DMS53 treated with DMSO at 0.1 percent for 48 hours (cell line): ENCODE measurements around the gene UBE3A.
"Not testable (repeated sequence)": the region's sequence is repeated elsewhere in the genome, so short reads cannot be mapped to it uniquely, and the experiment has no call there.

Source experiments
- DNase-seq: peaks from one replicate; lab custom pipeline; 2025; ENCODE audit not compliant: unreplicated experiment; lab: John Stamatoyannopoulos, UW

Gene UBE3A

DNA sequence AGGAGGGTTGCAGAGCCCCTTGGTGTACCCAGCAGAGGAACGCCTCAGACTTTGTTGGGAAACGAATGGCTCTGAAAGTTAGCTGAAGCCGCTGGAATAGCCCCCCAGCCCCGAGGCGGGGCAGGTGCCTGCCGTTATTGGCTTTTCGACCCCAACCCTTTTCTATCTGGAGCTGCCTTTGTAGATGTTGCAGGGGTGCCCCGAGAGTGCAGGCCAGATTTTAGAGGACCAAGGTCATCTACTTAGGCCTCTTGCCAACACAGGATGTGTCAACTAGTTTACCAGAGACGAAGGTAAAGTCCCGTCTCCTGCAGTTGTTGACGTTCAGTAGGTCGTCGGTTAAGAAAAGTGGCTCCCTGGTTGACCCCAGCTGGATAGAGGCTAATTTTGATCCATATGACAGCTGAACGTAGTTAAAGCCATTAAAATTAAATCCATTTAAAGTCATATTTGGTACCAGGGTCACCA lies 579 bp upstream of the UBE3A start:
- DNase-seq = peak; percentile 28

DNA sequence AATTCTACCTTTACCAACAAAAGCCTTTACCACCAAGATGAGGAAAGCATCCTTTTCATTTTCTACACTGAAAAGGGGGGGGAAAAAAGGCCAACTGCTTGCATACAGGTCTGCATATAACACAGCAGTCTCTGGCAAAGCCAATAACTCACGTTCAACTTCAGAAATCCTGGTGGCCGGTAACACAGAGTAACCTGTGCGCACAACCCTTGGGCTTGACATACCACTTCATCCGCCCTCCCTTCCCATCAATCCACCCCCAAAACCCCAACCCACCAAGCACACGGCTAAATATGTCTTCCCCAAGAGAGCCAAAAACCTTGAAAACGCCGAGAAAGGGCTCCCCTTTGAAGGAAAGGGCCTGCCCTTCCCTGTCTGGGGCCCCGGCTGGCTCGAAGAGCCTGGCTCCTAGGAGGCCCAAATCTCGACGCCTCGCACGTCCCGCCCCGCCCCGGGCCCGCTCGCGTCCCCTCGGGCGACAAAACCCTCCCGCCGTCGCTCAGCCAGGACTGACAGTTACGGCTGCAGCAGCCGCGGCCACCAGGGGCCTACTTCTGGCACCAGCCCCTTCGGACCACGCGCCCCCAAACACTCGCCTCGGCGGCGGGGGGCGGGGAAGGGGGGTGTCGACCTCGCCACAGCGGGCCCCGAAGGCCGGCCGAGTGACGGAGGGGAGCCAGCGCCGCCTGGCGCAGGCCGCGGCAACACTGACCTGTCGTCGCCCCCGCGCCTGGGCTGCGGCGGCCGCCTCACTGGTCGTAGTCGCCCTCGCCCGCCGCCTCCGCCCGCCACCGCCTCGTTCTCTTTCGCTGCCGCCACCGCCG lies 835 bp downstream of the UBE3A start:
- DNase-seq = no peak

DNA sequence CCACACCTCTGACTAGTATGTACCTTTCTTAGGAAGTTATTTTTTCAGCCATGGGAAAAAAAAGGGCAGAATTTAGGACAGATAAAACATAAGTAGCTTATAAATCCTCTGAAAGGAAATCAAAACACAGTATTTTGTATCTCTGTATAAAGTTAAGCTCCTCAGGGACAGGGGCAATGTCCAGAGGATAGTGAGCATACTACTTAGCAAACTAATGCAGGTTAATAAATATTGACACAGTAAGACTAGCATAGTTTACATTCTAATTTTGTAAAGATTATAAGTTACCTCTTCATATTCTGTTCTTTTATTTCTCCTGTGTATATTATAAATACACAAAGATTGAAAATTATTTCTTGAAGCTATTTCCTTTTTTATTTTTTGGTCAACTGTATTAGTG lies 2.1 kb downstream of the UBE3A start:
- no peak for DNase-seq

DNA sequence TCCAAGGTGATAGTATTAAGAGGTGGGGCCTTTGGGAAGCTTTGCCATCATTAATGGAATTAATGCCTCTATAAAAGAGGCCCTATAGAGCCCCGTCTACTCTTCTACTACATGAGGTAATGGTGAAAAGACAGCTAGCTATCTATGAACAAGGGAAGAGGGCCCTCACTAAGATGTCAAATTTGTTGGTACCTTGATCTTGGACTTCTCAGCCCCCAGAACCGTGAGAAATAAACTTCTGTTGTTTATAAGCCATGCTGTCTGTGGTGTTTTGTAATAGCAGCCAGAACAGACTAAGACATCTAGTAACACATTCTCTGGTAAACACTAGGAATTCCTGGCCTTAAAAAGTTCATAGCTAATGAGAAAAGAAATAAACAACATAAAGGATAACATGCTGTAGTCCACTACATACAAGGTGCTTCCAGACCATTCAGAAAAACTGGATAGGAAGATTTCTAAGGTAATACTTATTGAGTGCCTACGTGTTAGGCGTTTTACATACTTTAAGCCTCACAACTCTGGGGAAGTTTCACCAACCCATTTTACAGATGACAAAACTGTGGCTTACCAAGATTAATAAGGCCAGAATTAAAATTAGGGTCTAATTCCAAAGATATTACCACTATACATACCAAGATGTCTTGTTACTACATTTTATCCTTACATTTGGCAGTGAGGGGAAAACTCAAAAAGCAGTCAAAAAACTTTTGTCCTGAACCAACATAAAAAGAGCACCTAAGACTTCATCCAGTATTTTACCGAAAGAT lies 3.2 kb downstream of the UBE3A start:
- no peak for DNase-seq

DNA sequence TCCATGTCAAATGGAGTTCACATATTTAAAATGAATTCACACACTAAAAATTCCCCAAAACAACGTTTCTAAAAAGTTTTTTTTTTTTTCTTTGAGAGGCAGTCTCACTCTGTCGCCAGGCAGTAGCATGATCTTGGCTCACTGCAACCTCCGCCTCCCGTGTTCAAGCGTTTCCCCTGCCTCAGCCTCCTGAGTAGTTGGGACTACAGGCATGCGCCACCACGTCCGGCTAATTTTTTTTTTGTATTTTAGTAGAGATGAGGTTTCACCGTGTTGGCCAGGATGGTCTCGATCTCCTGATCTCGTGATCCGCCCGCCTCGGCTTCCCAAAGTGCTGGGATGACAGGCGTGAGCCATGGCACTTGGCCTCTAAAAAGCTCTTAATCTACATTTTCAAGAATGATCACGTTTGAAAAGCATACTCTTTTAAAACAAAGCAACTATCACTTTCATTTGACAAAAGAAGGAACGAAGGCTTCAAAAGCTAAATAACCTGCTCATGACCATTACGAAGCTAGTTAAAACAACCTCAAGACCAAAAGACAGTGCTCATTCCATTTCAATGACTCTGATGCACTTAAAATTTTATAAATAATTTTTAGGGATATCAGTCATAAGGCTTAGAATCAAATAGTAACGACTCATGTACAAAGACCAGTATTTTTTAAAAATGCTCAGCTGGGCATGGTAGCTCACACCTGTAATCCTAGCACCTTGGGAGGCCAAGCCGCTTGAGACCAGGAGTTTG lies 5.5 kb downstream of the UBE3A start:
- no peak for DNase-seq

DNA sequence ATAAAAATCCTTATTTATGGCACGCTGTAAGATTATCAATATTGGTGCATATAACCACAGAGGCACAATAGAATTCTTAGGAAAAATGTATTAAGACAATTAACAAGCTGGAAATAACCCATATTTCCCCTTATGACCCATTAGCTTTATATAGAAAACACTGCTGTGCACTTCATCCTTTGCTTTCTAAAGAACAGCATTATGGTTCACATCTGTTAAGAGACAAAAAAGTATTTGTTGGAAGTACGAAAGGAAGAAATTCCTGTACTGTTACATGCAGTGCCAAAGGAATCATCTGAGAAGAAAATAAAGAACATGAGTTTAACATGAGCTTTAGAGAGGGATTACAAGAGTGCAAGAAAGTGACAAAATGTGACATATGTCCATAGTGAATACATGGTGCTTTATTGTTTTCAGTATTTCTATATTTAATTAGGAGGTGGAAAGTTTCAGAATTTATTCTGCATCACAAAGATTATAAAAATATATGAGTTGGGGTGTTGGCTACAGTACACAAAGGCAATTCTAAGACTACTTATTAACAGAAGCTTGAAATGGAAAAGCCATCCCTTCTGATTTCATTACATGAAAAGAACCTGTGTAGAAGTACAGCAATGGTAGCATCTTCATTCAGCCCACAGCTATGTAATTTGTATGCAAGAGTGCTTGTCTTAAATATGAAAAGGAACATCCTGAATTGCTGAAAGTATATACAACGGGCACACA lies 6.8 kb downstream of the UBE3A start:
- DNase-seq = no peak

DNA sequence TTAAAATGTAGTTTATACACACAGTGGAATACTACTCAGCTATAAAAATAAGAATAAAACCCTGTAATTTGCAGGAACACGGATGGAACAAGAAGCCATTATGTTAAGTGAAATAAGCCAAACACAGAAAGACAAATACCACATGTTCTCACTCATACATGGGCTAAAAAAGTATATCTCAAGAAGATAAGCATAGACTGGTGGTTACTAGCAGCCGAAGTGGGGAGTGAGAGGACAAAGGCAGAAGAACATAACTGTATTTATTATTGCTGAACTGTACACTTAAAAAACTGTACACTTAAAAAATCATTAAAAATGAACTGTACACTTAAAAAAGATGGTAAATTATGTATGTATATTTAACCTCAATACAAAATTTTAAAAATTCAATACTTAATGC lies 11.0 kb downstream of the UBE3A start:
- no peak for DNase-seq

DNA sequence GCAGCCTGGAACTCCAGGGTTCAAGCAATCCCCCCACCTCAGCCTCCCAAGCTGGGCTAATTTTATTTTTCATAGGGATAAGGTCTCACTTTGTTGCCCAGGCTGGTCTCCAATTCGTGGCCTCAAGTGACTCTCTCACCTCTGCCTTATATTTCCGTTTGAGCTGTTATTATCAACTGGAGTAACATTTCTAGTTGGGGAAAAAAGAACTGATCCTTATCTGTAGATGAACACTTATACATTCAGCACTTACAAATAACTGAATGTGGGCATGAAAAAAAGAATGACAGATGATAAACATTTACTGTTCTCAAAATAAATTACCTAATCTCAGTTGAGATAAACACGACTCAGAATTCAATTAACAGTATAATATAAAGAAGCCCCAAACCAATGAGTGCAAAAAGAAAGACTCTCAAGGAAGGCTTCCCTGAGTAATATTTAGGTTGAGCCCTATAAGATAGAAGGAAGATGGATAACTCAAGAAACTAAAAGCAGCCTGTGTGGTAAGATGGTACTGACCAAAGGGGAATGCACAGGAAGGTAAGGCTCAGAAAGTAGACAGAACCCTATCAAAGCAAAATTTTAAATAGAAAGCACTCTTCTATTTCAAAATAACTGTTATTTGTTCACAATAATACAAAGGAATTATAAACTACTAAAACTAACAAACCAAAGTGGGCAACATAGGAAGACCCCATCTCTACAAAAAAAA lies 11.8 kb downstream of the UBE3A start:
- no peak for DNase-seq

DNA sequence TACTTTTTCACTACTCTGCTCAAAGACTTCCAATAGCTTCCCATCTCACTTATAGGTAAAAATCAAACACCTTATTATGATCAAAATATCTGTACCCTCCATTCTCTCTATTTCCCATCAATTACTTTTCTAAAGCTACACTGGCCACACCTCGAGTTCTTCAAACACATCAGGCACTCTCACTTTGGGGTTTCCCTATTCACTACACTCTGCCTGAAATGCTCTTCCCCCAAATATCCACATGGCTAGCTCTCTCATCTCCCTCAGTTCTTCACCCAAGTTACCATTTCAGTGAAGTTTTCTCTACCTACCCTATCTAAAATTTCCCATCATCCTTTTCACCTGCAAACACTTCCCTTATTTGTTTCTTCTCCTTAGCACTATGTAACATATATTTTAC lies 14.8 kb downstream of the UBE3A start:
- DNase-seq = no peak

DNA sequence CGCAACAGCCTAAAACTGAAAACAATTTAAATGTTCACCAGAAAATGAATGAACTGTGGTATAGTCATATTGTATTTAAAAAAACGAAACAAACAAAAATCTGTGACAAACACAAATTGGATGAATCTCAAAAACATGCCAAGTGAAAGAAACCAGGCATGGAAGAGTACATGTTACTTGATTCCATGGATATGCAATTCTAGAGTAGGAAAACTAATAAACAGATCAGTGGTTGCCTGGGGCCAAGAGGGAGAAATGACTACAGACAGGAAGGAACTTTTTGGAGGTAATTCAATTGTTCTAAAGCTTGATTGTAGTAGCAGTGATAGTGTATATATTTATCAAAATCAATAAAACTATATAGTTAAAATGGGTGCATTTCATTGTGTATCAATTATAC lies 16.8 kb downstream of the UBE3A start:
- no peak for DNase-seq

DNA sequence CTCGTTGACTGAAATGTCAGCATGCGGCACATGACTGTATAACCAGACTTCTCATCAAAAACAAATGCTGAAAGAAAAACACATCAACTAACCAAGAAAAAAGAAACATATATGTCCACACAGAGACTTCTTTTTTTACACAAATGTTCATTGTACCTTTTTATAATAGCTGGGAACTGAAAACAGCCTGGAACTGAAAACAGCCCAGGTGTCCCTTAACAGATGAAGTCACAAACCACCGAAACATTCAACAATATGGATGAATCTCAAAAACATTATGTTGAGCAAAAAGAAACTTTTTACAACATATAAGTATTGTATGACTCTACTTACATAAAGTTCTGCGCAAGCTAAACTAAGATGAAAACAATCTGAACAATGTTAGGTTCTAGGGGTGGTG lies 20.6 kb downstream of the UBE3A start:
- no peak for DNase-seq

DNA sequence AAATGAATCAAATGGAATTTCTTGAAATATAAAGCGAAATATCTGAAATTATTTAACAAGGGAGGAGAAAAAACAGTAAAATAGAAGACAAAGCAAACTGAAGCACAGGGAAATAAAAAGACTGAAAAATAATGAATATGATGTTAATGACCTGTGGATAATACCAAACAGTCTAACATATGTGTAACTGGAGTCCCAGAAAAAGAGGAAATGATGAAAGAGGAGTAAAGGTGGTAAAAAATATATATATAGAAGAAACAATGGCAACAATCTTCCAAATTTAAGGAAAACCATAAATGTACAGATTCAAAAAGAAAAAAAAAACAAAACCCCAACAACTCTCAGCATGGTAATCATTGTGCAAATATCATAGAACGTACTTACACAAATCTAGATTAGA lies 21.2 kb downstream of the UBE3A start:
- no peak for DNase-seq

DNA sequence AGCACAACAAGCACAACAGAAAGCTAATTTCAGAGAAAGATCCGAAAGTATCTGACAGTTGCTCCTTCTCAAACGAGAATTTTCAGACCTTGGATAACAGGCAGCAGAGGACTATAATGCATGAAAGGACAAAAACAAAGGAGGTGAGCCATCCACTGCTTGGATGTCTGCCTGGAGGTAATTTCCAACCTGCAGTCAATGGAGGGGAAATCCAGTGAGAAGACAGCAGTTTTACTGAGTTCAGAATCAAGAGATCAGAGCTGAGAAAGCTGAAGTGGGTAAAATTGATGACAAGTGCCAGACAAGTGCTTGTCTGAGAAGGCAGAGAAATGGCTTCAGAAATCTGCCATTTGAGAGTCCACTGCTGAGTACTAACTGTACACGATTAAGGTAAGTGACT lies 22.1 kb downstream of the UBE3A start:
- no peak for DNase-seq

DNA sequence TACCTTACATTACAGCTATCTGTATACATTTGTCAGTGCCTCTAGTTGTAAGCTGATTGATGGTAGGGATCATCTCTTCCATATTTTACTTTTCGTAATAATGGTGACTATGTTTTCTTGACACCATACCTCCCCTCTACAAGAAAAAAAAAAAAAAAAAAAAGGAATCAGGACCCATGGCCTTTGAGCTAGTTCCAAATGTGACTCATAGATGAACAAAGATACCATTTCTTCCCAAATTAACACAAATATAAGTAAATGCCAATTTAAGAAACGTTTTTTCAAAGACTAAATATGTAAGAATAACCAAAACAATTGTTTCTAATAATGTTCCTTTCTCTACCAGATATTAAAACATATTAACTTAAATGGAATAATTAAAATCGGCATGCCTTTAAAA lies 23.1 kb downstream of the UBE3A start:
- no peak for DNase-seq

DNA sequence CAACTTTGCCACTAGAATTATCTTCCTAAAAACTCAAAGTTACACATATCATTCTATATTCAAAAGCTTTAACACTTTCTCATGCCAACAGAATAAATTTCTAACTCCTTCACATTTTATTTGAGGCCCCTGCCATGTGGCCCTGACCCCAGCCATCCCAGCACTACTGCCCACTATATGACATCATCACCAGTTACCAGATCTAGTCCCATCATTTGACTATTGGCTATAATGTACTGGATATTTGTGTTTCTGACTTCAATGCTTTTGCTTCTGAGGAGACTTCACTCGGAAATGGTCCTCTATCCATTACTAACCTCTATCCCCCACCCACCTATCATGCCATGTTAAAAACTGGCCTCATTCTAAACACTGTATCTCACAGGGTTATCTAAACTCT lies 23.6 kb downstream of the UBE3A start:
- DNase-seq = no peak

DNA sequence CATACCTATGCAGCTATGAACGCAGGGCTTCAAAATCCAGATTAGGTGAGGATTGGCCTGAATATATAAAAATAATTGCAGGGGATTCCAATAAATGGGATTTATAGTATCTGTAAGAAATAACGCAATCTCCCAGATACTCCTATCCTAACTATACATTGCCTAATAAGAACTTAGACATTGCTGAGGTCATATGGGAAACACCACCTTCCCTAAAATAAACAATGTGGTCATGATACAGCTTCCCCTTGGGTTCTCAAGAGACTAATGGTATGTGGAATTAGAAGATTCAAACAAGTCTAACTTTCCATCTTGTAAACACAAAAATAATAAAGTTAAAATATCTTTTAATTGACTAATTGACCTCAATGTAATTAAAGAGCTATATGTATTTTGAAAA lies 28.2 kb downstream of the UBE3A start:
- no peak for DNase-seq

DNA sequence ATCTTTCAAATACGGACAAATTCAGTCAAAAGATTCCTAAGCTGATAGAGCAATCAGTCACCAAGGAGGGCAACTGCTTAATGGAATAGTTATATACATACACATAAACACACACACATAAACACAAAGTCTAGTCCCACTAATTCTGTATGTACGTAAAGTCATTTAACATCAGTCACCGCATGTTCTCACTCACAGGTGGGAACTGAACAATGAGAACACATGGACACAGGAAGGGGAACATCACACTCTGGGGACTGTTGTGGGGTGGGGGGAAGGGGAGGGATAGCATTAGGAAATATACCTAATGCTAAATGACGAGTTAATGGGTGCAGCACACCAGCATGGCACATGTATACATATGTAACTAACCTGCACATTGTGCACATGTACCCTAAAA lies 29.1 kb downstream of the UBE3A start:
- not testable (repeated sequence) for DNase-seq

DNA sequence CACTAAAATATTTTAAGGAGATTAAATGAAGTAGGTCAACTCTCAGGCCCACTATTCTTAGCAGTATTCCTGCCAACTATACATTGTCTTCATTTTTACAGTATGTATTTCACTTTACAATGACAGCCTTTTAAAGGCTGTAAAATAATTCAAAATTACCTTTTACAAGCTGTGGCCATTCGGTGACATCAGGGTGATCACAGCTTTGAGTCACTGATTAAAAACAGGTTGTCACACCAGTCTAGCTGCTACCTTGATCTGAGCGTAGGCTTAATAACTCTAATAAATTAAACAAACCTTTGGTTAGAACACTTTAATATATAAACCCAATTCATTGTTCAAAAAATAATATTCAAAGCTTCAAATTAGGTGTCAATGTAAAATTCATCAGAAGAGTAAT lies 29.9 kb downstream of the UBE3A start:
- no peak for DNase-seq

DNA sequence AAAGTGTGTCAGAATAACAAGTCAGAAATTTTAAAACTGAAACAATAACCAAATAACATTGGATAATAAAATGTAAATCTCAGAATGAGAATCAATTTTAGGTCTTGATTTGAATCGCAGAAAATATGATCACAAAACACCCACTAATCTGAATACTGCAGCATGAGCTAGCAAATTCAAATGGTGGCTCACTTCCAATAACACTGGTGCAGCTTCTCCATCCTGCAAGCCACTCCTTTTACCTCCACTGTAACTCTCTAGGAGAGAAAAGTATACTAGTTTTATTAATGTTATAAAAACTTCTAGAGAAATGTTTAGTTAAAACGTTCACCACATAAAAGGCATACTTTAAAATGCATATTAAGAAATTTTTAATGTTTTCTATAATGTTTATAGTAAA lies 30.4 kb downstream of the UBE3A start:
- DNase-seq = no peak

DNA sequence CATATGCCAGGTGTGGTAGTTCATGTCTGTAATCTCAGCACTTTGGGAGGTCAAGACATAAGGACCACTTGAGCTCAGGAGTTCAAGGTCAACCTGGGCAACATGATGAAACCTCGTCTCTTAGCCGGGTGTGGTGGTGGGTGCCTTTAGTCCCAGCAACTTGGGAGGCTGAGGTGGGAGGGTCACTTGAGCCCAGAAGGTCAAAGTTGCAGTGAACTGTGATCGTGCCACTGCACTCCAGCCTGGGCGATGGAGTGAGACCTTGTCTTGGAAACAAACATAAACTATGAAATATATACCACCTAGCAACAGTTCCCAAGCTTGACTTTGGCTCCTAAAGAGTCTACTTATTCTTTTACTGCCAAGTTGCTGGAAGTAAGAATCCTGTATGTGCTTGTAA lies 30.9 kb downstream of the UBE3A start:
- DNase-seq = no peak
